GM12872 (cell line): ENCODE measurements around the gene ENAH.

Experiments
- CTCF ChIP-seq: IDR thresholded peaks from 3 replicates; pipeline ENCODE4 v1.5.1; 2011; ENCODE audit warnings: low read depth, mild to moderate bottlenecking, low read length, moderate library complexity; ENCODE audit not compliant: insufficient read depth

Gene ENAH

GRCh38 chr1:225477296-225477911 lies 175.5 kb downstream of the ENAH start:
- TF ChIP-seq CTCF, result no peak

DNA sequence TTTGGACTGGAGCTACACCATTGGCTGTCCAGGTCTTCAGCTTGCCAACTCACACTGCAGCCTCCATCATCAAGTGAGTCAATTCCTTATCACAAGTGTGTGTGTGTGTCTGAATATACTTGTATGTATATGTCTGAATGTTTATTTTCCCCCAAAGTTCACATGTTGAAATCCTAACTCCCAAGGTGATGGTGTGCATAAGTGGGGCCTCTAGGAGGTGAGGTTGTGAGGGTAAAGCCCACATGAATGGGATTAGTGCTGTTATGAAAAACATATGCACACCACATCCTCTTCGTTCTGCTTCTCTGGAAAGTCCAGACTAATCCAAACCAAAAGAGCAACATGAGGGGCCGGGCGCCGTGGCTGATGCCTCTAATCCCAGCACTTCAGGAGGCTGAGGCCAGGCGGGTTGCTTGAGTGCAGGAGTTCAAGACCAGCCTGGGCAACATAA lies 176.4 kb downstream of the ENAH start:
- no peak for TF ChIP-seq CTCF

DNA sequence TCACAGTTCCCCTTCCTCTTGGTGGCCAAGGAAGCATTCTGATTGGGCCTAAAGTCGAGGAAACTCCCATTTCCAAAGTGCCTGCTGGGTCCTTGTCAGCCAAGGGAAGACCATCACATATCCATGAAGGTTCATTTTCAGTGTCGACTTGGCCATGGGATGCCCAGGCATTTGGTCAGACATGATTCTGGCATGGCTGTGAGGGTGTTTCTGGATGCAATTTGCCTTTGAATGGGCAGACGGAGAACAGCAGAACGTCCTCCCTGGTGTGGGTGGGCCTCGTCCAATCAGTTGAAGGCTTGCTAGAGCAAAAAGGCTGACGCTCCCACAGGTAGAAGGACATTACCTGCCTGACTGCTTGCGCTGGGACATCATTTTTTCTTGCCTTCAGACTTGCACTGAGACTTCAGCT lies 176.8 kb downstream of the ENAH start:
- TF ChIP-seq CTCF, result no peak

GRCh38 chr1:225474986-225475820 lies 177.7 kb downstream of the ENAH start:
- TF ChIP-seq CTCF, result peak; percentile 100

DNA sequence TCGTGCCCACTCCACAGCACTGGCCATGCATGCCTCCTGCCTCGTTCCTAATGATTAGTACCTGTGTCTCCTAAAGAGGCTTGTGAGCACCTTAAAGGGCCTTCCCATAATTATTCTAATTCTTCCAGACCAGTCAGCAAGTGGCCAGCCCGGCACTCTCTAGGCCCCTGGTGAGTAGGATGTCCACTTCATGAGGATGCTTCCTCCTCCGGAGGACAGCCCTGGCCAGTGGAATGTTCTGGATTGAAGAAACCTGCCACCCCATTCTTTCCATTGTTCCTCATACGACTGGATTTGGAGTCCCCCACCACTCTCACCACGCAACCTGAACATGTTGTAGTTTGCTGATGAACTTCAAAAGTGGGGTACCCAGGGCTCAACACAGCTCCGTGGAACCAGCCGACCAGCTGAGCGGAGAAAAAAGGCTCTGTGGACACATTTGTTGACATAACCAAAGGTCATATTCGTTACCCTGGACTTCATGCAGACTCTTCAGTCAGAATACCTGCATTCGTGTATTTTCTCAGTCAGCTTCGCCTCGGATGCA lies 178.4 kb downstream of the ENAH start:
- TF ChIP-seq CTCF, result no peak

DNA sequence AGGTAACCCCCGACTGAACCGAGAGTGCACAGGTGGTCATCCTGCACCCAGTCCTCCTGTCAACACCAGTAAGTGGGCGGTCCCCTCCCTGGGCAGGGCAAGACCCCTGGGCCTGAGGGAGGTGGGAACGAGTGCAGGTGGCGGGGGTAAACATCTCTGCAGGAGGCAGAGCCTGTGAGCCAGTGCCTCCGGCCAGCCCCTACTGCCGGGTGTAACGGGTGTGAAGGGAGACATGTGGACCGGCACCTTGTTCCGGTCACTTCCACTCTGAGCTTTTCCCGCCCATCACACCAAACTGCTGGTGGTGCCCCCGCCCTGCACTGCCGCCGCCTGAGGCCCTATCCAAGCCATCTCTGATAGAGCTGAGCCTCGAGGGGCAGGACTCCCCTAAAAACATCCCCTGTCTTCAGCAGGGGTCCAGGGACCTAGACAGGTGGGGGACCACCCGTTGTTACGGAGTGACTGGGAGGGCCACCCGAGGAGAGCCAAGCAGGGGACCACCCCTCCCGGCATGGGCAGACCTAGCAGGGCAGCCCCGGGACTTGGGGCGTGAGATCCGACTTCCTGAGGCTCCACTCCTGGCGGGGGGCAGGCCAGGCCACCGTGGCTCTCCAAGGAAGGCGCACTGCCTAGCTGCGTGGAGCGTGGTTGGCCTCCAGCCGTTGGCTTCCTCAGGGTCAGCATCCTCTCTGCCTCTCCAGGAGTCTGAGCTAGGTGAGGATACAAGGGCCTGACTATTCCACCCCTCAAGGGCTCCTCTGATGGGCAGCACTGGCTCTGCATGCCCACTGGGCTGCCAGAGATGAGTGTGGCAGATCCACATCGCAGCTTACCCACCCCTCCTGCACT lies 181.2 kb downstream of the ENAH start:
- TF ChIP-seq CTCF, result no peak

- TF ChIP-seq CTCF, result no peak
Observed at GRCh38 chr1:225471109-225471452, 181.8 kb downstream of the ENAH start.
